OCI-LY7 (cell line): ENCODE results near the gene ZNF592. TPM values are rescaled to one million over a fixed set of nuclear protein-coding genes. Genes with fewer than 3 reads are reported as not detected.

Experiments used
- BruUV-seq: library from RNA; stranded (reverse); fragments of 400-500 nt; replicated peaks from 2 replicates; lab custom pipeline; 2021; lab: Mats Ljungman, UMichigan
- CTCF ChIA-PET: fragments of 300-600 bp; sonication (Branson Sonifier 250); formaldehyde crosslinking; loops from one replicate; lab custom pipeline; 2022; ENCODE audit warnings: antibody characterized with exemption; ENCODE audit not compliant: unreplicated experiment; lab: Charles Lee
- POLR2A ChIA-PET: fragments of 300-600 bp; sonication (Branson Sonifier 250); formaldehyde crosslinking; loops from one replicate; lab custom pipeline; 2022; ENCODE audit warnings: antibody characterized with exemption; lab: Charles Lee
- DNase-seq: peaks from one replicate; pipeline ENCODE4 v3.0.0-alpha.2; 2015; ENCODE audit warnings: low spot score
- H2AFZ ChIP-seq: fragments of 200-600 bp; sonication (generic), shearing (Covaris generic); 2 replicates; pipeline ENCODE4 v1.6.1; 2014; ENCODE audit warnings: mild to moderate bottlenecking, antibody characterized with exemption, low read length, moderate library complexity
- H3K27ac ChIP-seq: fragments of 200-600 bp; sonication (generic); 2 replicates; pipeline ENCODE4 v1.5.1; 2014; ENCODE audit warnings: mixed run types, low read depth, mild to moderate bottlenecking, moderate library complexity, low read length, inconsistent platforms; ENCODE audit not compliant: poor library complexity, severe bottlenecking
- H3K36me3 ChIP-seq: fragments of 200-600 bp; sonication (generic); 2 replicates; pipeline ENCODE4 v1.6.1; 2014; ENCODE audit warnings: mild to moderate bottlenecking, antibody characterized with exemption, low read length, moderate library complexity, mixed read lengths; ENCODE audit not compliant: insufficient read depth
- H3K4me1 ChIP-seq: fragments of 200-600 bp; sonication (generic); 2 replicates; pipeline ENCODE4 v1.5.1; 2014; ENCODE audit warnings: mild to moderate bottlenecking, low read length; ENCODE audit not compliant: insufficient read depth, poor library complexity, severe bottlenecking
- H3K4me2 ChIP-seq: fragments of 200-600 bp; sonication (generic); 2 replicates; pipeline ENCODE4 v1.6.1; 2014; ENCODE audit warnings: mild to moderate bottlenecking, low read length
- H3K4me3 ChIP-seq: fragments of 200-600 bp; sonication (generic); 2 replicates; pipeline ENCODE4 v1.5.1; 2014; ENCODE audit warnings: mild to moderate bottlenecking, low read depth, low read length; ENCODE audit not compliant: poor library complexity, severe bottlenecking
- H3K79me2 ChIP-seq: fragments of 200-600 bp; sonication (generic); 2 replicates; pipeline ENCODE4 v1.6.1; 2016; ENCODE audit warnings: low read depth, mild to moderate bottlenecking, low read length, moderate library complexity, mixed read lengths; ENCODE audit not compliant: insufficient read depth
- H3K9me2 ChIP-seq: fragments of 200-600 bp; sonication (generic); 2 replicates; pipeline ENCODE4 v1.6.1; 2016; ENCODE audit warnings: mild to moderate bottlenecking, low read length, mixed read lengths; ENCODE audit not compliant: insufficient read depth
- H3K9me3 ChIP-seq: fragments of 200-600 bp; sonication (generic); 2 replicates; pipeline ENCODE4 v1.6.1; 2014; ENCODE audit warnings: mild to moderate bottlenecking, mixed run types, low read length, mixed read lengths
- H4K20me1 ChIP-seq: fragments of 200-600 bp; sonication (generic); 2 replicates; pipeline ENCODE4 v1.6.1; 2014; ENCODE audit warnings: mild to moderate bottlenecking, antibody characterized with exemption, low read length, moderate library complexity, mixed read lengths; ENCODE audit not compliant: insufficient read depth
- EZH2phosphoT487 ChIP-seq: fragments of 200-600 bp; sonication (generic); IDR thresholded peaks from 2 replicates; pipeline ENCODE4 v1.6.1; 2018; ENCODE audit warnings: low read depth, borderline replicate concordance, mild to moderate bottlenecking, mixed run types, antibody characterized with exemption, low read length, moderate library complexity, mixed read lengths
- intact Hi-C: fragments of 100-400 bp; cut with micrococcal nuclease; formaldehyde crosslinking; loops from one replicate; pipeline ENCODE4 v1.10.0; 2022; ENCODE audit not compliant: unreplicated experiment
- total RNA-seq, 2 experiments: library from RNA; depleted of rRNA in 1 of 2; stranded (reverse); fragments of >200 nt in 1 of 2; shearing (Covaris generic) in 1 of 2; gene quantifications; 2 replicates each; pipeline ENCODE4 v1.2.3, GENCODE V29; 2014 to 2022
- TF ChIP-seq, protein P1 (sequence below): fragments of 200-600 bp; sonication (generic); conservative IDR thresholded peaks from 2 replicates; pipeline ENCODE4 v1.5.1; 2014; ENCODE audit warnings: mild to moderate bottlenecking, antibody characterized with exemption, low read length, moderate library complexity, mixed read lengths

Gene ZNF592
- total RNA-seq, 2 experiments from 2014 or later, result 23.0 to 41.3 TPM

DNA sequence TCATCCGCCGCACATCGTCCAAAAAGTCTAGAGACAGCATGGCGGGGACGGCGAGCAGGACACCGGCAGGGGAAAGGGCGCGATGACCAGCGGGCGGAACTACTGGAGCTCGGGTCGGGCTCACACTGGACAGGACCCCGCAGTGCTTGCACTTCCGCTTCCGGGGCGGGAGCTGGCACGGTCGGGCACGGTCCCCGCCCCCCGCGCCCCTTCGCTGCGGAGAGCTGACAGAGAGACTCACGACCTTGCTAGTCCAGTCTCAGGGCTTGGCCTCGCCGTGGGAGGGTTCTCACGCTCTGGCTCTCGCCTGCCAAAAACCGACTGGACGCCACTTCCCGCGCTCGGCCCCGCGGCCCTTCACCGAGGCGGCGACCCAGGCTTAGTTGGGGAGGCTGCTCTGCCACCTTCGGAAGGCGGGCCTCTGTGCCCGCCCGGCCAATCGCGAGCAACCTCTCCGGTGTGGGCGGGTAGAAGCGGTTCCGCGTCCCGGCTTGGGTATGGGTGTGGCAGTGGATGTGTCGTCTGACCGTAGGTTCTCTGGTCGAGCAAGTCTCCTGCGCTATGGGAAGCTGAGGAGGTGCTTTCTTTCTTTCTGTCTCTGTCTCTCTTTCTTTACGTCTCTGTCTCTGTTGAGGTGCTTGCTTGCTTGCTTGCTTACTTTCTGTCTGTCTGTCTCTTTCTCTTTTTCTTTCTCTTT, 32.2 kb upstream of the ZNF592 start, which contains the start of gene SEC11A:
SEC11A (minus strand) TSS at position 104 of the 697 bp plus-strand sequence; CDS start at position 40, 64 bp downstream.
- intact Hi-C loops, result loop anchor here (1.0 to 2.0 kb wide), 3 partner anchors 20 to 61 kb away; partner anchors contain the start of gene WDR73
- Histone ChIP-seq H4K20me1 (peaks cover 12% of the 10 kb centered on the region), H3K4me1 (peaks cover 31% of the 10 kb centered on the region), H3K79me2 (peaks cover 58% of the 10 kb centered on the region), H3K9me3 (no peaks in the 10 kb centered on the region), H2AFZ (peak within 1 kb of the TSS; percentile 57), H3K4me3 (peak within 1 kb of the TSS; percentile 89), H3K4me2 (peak within 1 kb of the TSS; percentile 92), H3K9me2 (no peaks in the 10 kb centered on the region), H3K36me3 (peaks cover 21% of the 10 kb centered on the region), H3K27ac (peak within 1 kb of the TSS; percentile 59)
- POLR2A ChIA-PET, result interaction anchor here (0.6 to 6.7 kb wide), 19 partner anchors 10 to 929 kb away, joined by 3 to 72 read pairs (median 4); no protein-coding TSS in a partner anchor
- CTCF ChIA-PET, result interaction anchor here (0.8 to 1.7 kb wide), 3 partner anchors 9 to 62 kb away, joined by 3 to 4 read pairs (median 3); partner anchors contain the start of gene WDR73
- TF ChIP-seq EZH2phosphoT487, result no peak
- TF ChIP-seq, protein P1, sequence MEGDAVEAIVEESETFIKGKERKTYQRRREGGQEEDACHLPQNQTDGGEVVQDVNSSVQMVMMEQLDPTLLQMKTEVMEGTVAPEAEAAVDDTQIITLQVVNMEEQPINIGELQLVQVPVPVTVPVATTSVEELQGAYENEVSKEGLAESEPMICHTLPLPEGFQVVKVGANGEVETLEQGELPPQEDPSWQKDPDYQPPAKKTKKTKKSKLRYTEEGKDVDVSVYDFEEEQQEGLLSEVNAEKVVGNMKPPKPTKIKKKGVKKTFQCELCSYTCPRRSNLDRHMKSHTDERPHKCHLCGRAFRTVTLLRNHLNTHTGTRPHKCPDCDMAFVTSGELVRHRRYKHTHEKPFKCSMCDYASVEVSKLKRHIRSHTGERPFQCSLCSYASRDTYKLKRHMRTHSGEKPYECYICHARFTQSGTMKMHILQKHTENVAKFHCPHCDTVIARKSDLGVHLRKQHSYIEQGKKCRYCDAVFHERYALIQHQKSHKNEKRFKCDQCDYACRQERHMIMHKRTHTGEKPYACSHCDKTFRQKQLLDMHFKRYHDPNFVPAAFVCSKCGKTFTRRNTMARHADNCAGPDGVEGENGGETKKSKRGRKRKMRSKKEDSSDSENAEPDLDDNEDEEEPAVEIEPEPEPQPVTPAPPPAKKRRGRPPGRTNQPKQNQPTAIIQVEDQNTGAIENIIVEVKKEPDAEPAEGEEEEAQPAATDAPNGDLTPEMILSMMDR, result no peak
- BruUV-seq, result no TSS peak
- DNase-seq, result peak; percentile 96

GRCh38 chr15:84721371-84721770, 27.0 kb upstream of the ZNF592 start:
- no peaks in the 10 kb centered on the region for H3K9me3 ChIP-seq
- intact Hi-C loops, result no loop called here
- peaks cover 10% of the 10 kb centered on the region; the same call in 1 of the 2 replicates for H3K79me2 ChIP-seq
- H3K4me3 ChIP-seq, result no peak overlapping the region
- peak; percentile 27 for DNase-seq
- TF ChIP-seq EZH2phosphoT487, result no peak
- TF ChIP-seq, protein P1, result no peak
- H3K9me2 ChIP-seq, result no peaks in the 10 kb centered on the region
- no TSS peak for BruUV-seq
- peak overlapping the region; percentile 19; the same call in 1 of the 2 replicates for H3K4me2 ChIP-seq
- H3K36me3 ChIP-seq, result no peaks in the 10 kb centered on the region
- H2AFZ ChIP-seq, result peak overlapping the region; percentile 90; the same call in 1 of the 2 replicates
- ChIA-PET CTCF (no interaction called here), POLR2A (interaction anchor here (0.6 to 2.4 kb wide), 5 partner anchors 9 to 26 kb away, joined by 3 to 15 read pairs (median 8); no protein-coding TSS in a partner anchor)
- peak overlapping the region; percentile 24 for H3K27ac ChIP-seq
- H4K20me1 ChIP-seq, result no peaks in the 10 kb centered on the region
- H3K4me1 ChIP-seq, result peaks cover 53% of the 10 kb centered on the region
